Activated gamma-delta T cell (primary cell): ENCODE data around the gene GRB2.
"Not testable (repeated sequence)": the region's sequence is repeated elsewhere in the genome, so short reads cannot be mapped to it uniquely, and the experiment has no call there.

ENCODE experiments used
- DNase-seq: peaks from one replicate; lab custom pipeline; 2025; lab: John Stamatoyannopoulos, UW

GRB2 gene

GRCh38 chr17:75280189-75280588 is 125.3 kb downstream of the GRB2 start:
- not testable (repeated sequence) for DNase-seq

- DNase-seq: no peak
Observed at GRCh38 chr17:75277664-75278071, 127.8 kb downstream of the GRB2 start.

- DNase-seq: no peak
Observed at GRCh38 chr17:75273977-75274708, 131.3 kb downstream of the GRB2 start.

- DNase-seq: no peak
Observed at GRCh38 chr17:75272848-75273184, 132.7 kb downstream of the GRB2 start.

GRCh38 chr17:75271955-75272847 is 133.3 kb downstream of the GRB2 start:
- no peak for DNase-seq

GRCh38 chr17:75271233-75271954 is 134.1 kb downstream of the GRB2 start:
- peak; percentile 83 for DNase-seq

- DNase-seq: no peak
Observed at GRCh38 chr17:75270966-75271232, 134.6 kb downstream of the GRB2 start, which contains the start of gene MIF4GD. TSS of gene MIF4GD (minus strand) at chr17:75271231. CDS start at chr17:75270195, 1,036 bp downstream.

GRCh38 chr17:75270218-75270965 is 135.1 kb downstream of the GRB2 start:
- peak; percentile 36 for DNase-seq

- no peak for DNase-seq
Observed at GRCh38 chr17:75269844-75270217, 135.6 kb downstream of the GRB2 start.
